HL-60 (cell line): ENCODE results near the gene GABRB1.

Experiments
- GABPA ChIP-seq: IDR thresholded peaks from 2 replicates; pipeline ENCODE4 v1.6.1; 2012; ENCODE audit warnings: low read depth
- POLR2AphosphoS5 ChIP-seq: IDR thresholded peaks from 2 replicates; pipeline ENCODE4 v1.6.1; 2012; ENCODE audit warnings: low read depth
- REST ChIP-seq: IDR thresholded peaks from 2 replicates; pipeline ENCODE4 v1.6.1; 2012; ENCODE audit warnings: low read depth; ENCODE audit not compliant: insufficient replicate concordance
- SPI1 ChIP-seq: IDR thresholded peaks from 2 replicates; pipeline ENCODE4 v1.6.1; 2012; ENCODE audit warnings: low read depth, mild to moderate bottlenecking, borderline replicate concordance
- TF ChIP-seq, protein P1 (sequence below): IDR thresholded peaks from one replicate; pipeline ENCODE4 v1.5.1; 2011; ENCODE audit warnings: low read length, control low read depth, inconsistent platforms; ENCODE audit not compliant: insufficient read depth

DNA sequence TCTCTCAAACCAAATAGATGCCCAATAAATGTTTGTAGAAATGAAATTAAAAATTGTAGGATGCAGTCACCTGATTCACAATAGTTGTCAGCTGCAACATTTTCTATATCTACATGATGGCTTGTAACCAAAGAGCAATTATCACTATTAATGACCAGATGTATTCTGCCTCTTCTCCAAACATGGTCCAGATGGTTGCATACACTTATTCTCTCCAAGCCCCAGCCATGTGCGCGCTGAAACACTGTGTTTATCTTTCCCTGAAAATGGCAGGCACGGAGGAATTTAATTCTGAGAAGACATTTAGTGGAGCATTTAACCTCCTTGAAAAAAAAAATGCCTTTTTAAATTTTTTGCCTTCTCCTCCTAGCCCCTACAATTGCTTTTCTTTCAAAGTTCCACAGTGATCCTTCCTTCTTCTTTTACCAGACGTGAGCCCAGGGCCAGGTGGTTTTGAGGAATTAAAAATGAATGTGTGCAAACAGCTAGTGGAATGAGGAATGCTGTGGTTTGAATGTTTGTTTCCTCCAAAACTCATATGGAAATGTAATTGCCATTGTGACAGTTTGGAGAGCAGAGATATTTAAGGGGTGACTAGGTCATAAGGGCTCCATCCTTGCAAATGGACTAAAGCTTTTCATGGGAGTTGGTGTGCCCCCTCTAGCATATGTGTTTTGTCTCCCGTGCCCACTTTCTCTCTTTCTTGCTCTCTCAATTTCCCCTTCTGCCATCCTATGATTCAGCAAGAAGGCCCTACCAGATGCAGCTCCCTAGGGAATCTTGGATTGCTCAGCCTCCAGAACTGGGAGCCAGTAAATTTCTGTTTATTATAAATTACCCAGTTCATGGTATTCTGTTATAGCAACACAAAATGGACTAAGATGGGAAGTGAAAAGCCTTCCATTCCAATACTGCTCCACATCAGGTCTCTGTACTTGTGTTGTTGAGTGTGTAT lies 136.0 kb downstream of the GABRB1 start:
- TF ChIP-seq, protein P1, sequence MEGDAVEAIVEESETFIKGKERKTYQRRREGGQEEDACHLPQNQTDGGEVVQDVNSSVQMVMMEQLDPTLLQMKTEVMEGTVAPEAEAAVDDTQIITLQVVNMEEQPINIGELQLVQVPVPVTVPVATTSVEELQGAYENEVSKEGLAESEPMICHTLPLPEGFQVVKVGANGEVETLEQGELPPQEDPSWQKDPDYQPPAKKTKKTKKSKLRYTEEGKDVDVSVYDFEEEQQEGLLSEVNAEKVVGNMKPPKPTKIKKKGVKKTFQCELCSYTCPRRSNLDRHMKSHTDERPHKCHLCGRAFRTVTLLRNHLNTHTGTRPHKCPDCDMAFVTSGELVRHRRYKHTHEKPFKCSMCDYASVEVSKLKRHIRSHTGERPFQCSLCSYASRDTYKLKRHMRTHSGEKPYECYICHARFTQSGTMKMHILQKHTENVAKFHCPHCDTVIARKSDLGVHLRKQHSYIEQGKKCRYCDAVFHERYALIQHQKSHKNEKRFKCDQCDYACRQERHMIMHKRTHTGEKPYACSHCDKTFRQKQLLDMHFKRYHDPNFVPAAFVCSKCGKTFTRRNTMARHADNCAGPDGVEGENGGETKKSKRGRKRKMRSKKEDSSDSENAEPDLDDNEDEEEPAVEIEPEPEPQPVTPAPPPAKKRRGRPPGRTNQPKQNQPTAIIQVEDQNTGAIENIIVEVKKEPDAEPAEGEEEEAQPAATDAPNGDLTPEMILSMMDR = no peak
- TF ChIP-seq POLR2AphosphoS5 (no peak), REST (no peak), GABPA (no peak), SPI1 (no peak)
